HG03354 (cell line): ENCODE measurements around the gene HDGFL2.
"Not testable (repeated sequence)": the region's sequence is repeated elsewhere in the genome, so short reads cannot be mapped to it uniquely, and the experiment has no call there.

Source experiments
- ATAC-seq: cut with Tn5 transposase; IDR thresholded peaks from one replicate; pipeline ENCODE4 v1.9.1; 2021; ENCODE audit warnings: mild to moderate bottlenecking; ENCODE audit not compliant: unreplicated experiment, poor library complexity, severe bottlenecking

The HDGFL2 gene

GRCh38 chr19:4525563-4526002 lies 53.5 kb downstream of the HDGFL2 start:
- ATAC-seq = no peak

- ATAC-seq = not testable (repeated sequence)
Measured at GRCh38 chr19:4527377-4527776, 55.3 kb downstream of the HDGFL2 start.

GRCh38 chr19:4528843-4529242 lies 56.7 kb downstream of the HDGFL2 start:
- no peak for ATAC-seq

- no peak for ATAC-seq
Measured at GRCh38 chr19:4529924-4530522, 57.9 kb downstream of the HDGFL2 start.

- no peak for ATAC-seq
Measured at GRCh38 chr19:4531562-4532165, 59.6 kb downstream of the HDGFL2 start.

- ATAC-seq = no peak
Measured at GRCh38 chr19:4533334-4533733, 61.2 kb downstream of the HDGFL2 start.

GRCh38 chr19:4533835-4534424 lies 61.8 kb downstream of the HDGFL2 start:
- no peak for ATAC-seq

GRCh38 chr19:4534836-4535658 lies 63.0 kb downstream of the HDGFL2 start, which contains the start of gene PLIN5:
PLIN5 (minus strand) TSS chr19:4535224; CDS start chr19:4534074, 1,150 bp downstream.
- no peak for ATAC-seq

GRCh38 chr19:4536798-4537197 lies 64.7 kb downstream of the HDGFL2 start:
- ATAC-seq = no peak

- no peak for ATAC-seq
Measured at GRCh38 chr19:4537953-4538600, 66.0 kb downstream of the HDGFL2 start.

GRCh38 chr19:4538601-4538954 lies 66.5 kb downstream of the HDGFL2 start:
- ATAC-seq = no peak

- no peak for ATAC-seq
Measured at GRCh38 chr19:4539169-4539692, 67.1 kb downstream of the HDGFL2 start.

- ATAC-seq = no peak
Measured at GRCh38 chr19:4539693-4540581, 67.8 kb downstream of the HDGFL2 start, which contains the start of gene LRG1. LRG1 (minus strand) TSS chr19:4540036; CDS start chr19:4540013, 23 bp downstream.

GRCh38 chr19:4541114-4541805 lies 69.2 kb downstream of the HDGFL2 start:
- no peak for ATAC-seq

GRCh38 chr19:4541806-4542145 lies 69.7 kb downstream of the HDGFL2 start:
- not testable (repeated sequence) for ATAC-seq

- no peak for ATAC-seq
Measured at GRCh38 chr19:4542896-4543841, 71.1 kb downstream of the HDGFL2 start.
